GM23248 (cell line): ENCODE data around the gene SPOCK3. TPM values are rescaled to one million over a fixed set of nuclear protein-coding genes. Genes with fewer than 3 reads are reported as not detected.

Experiments
- DNase-seq: peaks from one replicate; pipeline ENCODE4 v3.0.0-alpha.2; 2015
- H2AFZ ChIP-seq: fragments of 200-600 bp; sonication (generic); 2 replicates; pipeline ENCODE4 v1.6.1; 2016; ENCODE audit warnings: antibody characterized with exemption
- H3F3A ChIP-seq: fragments of 200-600 bp; sonication (generic); 2 replicates; pipeline ENCODE4 v1.6.1; 2016; ENCODE audit warnings: mild to moderate bottlenecking, antibody characterized with exemption, mixed run types; ENCODE audit not compliant: insufficient read depth
- H3K27ac ChIP-seq: fragments of 200-600 bp; sonication (generic); 2 replicates; pipeline ENCODE4 v1.5.1; 2016; ENCODE audit warnings: mild to moderate bottlenecking
- H3K27me3 ChIP-seq: fragments of 200-600 bp; sonication (generic); replicated peaks from 2 replicates; pipeline ENCODE4 v1.6.1; 2016; ENCODE audit warnings: mild to moderate bottlenecking; ENCODE audit not compliant: insufficient read depth
- H3K36me3 ChIP-seq: fragments of 200-600 bp; sonication (generic); 2 replicates; pipeline ENCODE4 v1.6.1; 2016; ENCODE audit warnings: low read depth, mild to moderate bottlenecking
- H3K4me1 ChIP-seq: fragments of 200-600 bp; sonication (generic); 2 replicates; pipeline ENCODE4 v1.6.1; 2016; ENCODE audit warnings: mild to moderate bottlenecking; ENCODE audit not compliant: insufficient read depth
- H3K4me2 ChIP-seq: fragments of 200-600 bp; sonication (generic); one replicate; pipeline ENCODE4 v1.6.1; 2016; ENCODE audit warnings: mild to moderate bottlenecking; ENCODE audit not compliant: unreplicated experiment
- H3K4me3 ChIP-seq: fragments of 200-600 bp; sonication (generic); 2 replicates; pipeline ENCODE4 v1.5.1; 2016; ENCODE audit warnings: mild to moderate bottlenecking
- H3K79me2 ChIP-seq: fragments of 200-600 bp; sonication (generic); 2 replicates; pipeline ENCODE4 v1.6.1; 2016; ENCODE audit warnings: mild to moderate bottlenecking; ENCODE audit not compliant: insufficient read depth
- H3K9ac ChIP-seq: fragments of 200-600 bp; sonication (generic); 2 replicates; pipeline ENCODE4 v1.6.1; 2016; ENCODE audit warnings: mild to moderate bottlenecking
- H3K9me2 ChIP-seq: fragments of 200-600 bp; sonication (generic); 2 replicates; pipeline ENCODE4 v1.6.1; 2016; ENCODE audit warnings: mixed run types, mild to moderate bottlenecking, moderate library complexity; ENCODE audit not compliant: insufficient read depth
- H3K9me3 ChIP-seq: fragments of 200-600 bp; sonication (generic); one replicate; pipeline ENCODE4 v1.6.1; 2017; ENCODE audit warnings: low read depth
- H4K20me1 ChIP-seq: fragments of 200-600 bp; sonication (generic); 2 replicates; pipeline ENCODE4 v1.6.0; 2016; ENCODE audit not compliant: insufficient read depth
- EZH2 ChIP-seq: fragments of 200-600 bp; sonication (generic); IDR thresholded peaks from 2 replicates; pipeline ENCODE4 v1.6.1; 2018; ENCODE audit warnings: antibody characterized with exemption, mild to moderate bottlenecking; ENCODE audit not compliant: insufficient read depth, poor library complexity, severe bottlenecking
- EZH2phosphoT487 ChIP-seq: fragments of 200-600 bp; sonication (generic); IDR thresholded peaks from 2 replicates; pipeline ENCODE4 v1.6.1; 2018; ENCODE audit warnings: antibody characterized with exemption, moderate library complexity, mild to moderate bottlenecking, low read depth; ENCODE audit not compliant: insufficient read depth
- WGBS, 2 experiments: methylation state at CpG; one replicate each; pipeline ENCODE4 v1.1.6; 2015 to 2017; ENCODE audit warnings: low lambda C conversion rate in 2 of 2, low coverage in 1 of 2; ENCODE audit errors: missing lambda C conversion rate in 2 of 2; 5-methylcytosine and 5-hydroxymethylcytosine counted together
- in situ Hi-C: fragments of 300-500 bp; cut with MboI; formaldehyde crosslinking; loops from 2 replicates; pipeline ENCODE4 v1.15.0; 2020
- polyA plus RNA-seq: library from polyadenylated mRNA; unstranded; fragments of >200 nt; fragmentation: Nextera tagmentation; extraction: Ambion mirVana; gene quantifications from 2 replicates; pipeline ENCODE4 v1.2.1, GENCODE V29; 2016
- total RNA-seq: library from RNA; depleted of rRNA; stranded (reverse); fragments of >200 nt; shearing (Covaris generic); gene quantifications from 2 replicates; pipeline ENCODE4 v1.2.3, GENCODE V29; 2014

Gene SPOCK3
- total and polyA plus RNA-seq, 2 experiments from 2014 or later: not detected

- Histone ChIP-seq H4K20me1 (no peaks in the 10 kb centered on the region), H3K9ac (no peak overlapping the region), H3K9me3 (no peaks in the 10 kb centered on the region), H2AFZ (no peak overlapping the region), H3K36me3 (no peaks in the 10 kb centered on the region), H3F3A (no peaks in the 10 kb centered on the region), H3K27me3 (no peaks in the 10 kb centered on the region), H3K79me2 (no peaks in the 10 kb centered on the region), H3K4me2 (no peak overlapping the region), H3K4me3 (no peak overlapping the region), H3K27ac (no peak overlapping the region), H3K4me1 (no peaks in the 10 kb centered on the region), H3K9me2 (no peaks in the 10 kb centered on the region)
- DNase-seq: no peak
- in situ Hi-C loops: no loop called here
- TF ChIP-seq EZH2phosphoT487: no peak
- no peak for TF ChIP-seq EZH2
- 35 to 40% methylated on average over 5 of the region's 5 CpGs for WGBS, 2 experiments
These were observed 330.9 kb downstream of the SPOCK3 start for GRCh38 chr4:166903408-166903807.

GRCh38 chr4:166902941-166903340 is 331.4 kb downstream of the SPOCK3 start:
- no peaks in the 10 kb centered on the region for H3K36me3 ChIP-seq
- H3K9ac ChIP-seq: no peak overlapping the region
- H3K27me3 ChIP-seq: no peaks in the 10 kb centered on the region
- in situ Hi-C loops: no loop called here
- no peaks in the 10 kb centered on the region for H3K9me3 ChIP-seq
- WGBS, 2 experiments: 0% methylated on average over 1 of the region's 1 CpG
- H3K4me3 ChIP-seq: no peak overlapping the region
- no peak overlapping the region for H3K27ac ChIP-seq
- H3F3A ChIP-seq: no peaks in the 10 kb centered on the region
- no peaks in the 10 kb centered on the region for H3K4me1 ChIP-seq
- DNase-seq: no peak
- no peak overlapping the region for H3K4me2 ChIP-seq
- H3K9me2 ChIP-seq: no peaks in the 10 kb centered on the region
- TF ChIP-seq EZH2 (no peak), EZH2phosphoT487 (no peak)
- H3K79me2 ChIP-seq: no peaks in the 10 kb centered on the region
- H2AFZ ChIP-seq: no peak overlapping the region
- H4K20me1 ChIP-seq: no peaks in the 10 kb centered on the region

- no peak overlapping the region for H3K9ac ChIP-seq
- no peak for TF ChIP-seq EZH2phosphoT487
- TF ChIP-seq EZH2: no peak
- H3K4me2 ChIP-seq: no peak overlapping the region
- H3K27ac ChIP-seq: no peak overlapping the region
- H3K79me2 ChIP-seq: no peaks in the 10 kb centered on the region
- DNase-seq: no peak
- in situ Hi-C loops: no loop called here
- no peaks in the 10 kb centered on the region for H3K9me2 ChIP-seq
- no peaks in the 10 kb centered on the region for H3F3A ChIP-seq
- H3K4me3 ChIP-seq: no peak overlapping the region
- 4 to 12% methylated on average over 3 of the region's 3 CpGs for WGBS, 2 experiments
- H3K27me3 ChIP-seq: no peaks in the 10 kb centered on the region
- no peaks in the 10 kb centered on the region for H3K36me3 ChIP-seq
- peaks cover 2% of the 10 kb centered on the region for H3K9me3 ChIP-seq
- H3K4me1 ChIP-seq: no peaks in the 10 kb centered on the region
- no peak overlapping the region for H2AFZ ChIP-seq
- H4K20me1 ChIP-seq: no peaks in the 10 kb centered on the region
These were observed 338.0 kb downstream of the SPOCK3 start for GRCh38 chr4:166896254-166896653.

GRCh38 chr4:166895771-166896170 is 338.5 kb downstream of the SPOCK3 start:
- H3K9me3 ChIP-seq: peaks cover 2% of the 10 kb centered on the region

GRCh38 chr4:166887457-166887856 is 346.8 kb downstream of the SPOCK3 start:
- Histone ChIP-seq H3K27me3 (no peaks in the 10 kb centered on the region), H3K27ac (no peak overlapping the region), H3K9ac (no peak overlapping the region), H3F3A (no peaks in the 10 kb centered on the region), H3K4me2 (no peak overlapping the region), H4K20me1 (no peaks in the 10 kb centered on the region), H3K36me3 (no peaks in the 10 kb centered on the region), H3K79me2 (no peaks in the 10 kb centered on the region), H2AFZ (no peak overlapping the region), H3K4me1 (no peaks in the 10 kb centered on the region), H3K4me3 (no peak overlapping the region), H3K9me3 (no peaks in the 10 kb centered on the region), H3K9me2 (no peaks in the 10 kb centered on the region)
- 24 to 40% methylated on average over 1 of the region's 1 CpG for WGBS, 2 experiments
- no peak for DNase-seq
- in situ Hi-C loops: no loop called here
- TF ChIP-seq EZH2 (no peak), EZH2phosphoT487 (no peak)

More at GRCh38 chr4:166895771-166896170, 338.5 kb downstream of the SPOCK3 start:
- Histone ChIP-seq H3K27me3 (no peaks in the 10 kb centered on the region), H2AFZ (no peak overlapping the region), H3K36me3 (no peaks in the 10 kb centered on the region), H3K4me3 (no peak overlapping the region), H3K9ac (no peak overlapping the region), H3F3A (no peaks in the 10 kb centered on the region), H3K4me2 (no peak overlapping the region), H3K9me2 (no peaks in the 10 kb centered on the region), H3K79me2 (no peaks in the 10 kb centered on the region), H3K27ac (no peak overlapping the region), H4K20me1 (no peaks in the 10 kb centered on the region), H3K4me1 (no peaks in the 10 kb centered on the region)
- WGBS, 2 experiments: 19 to 39% methylated on average over 1 of the region's 1 CpG
- TF ChIP-seq EZH2phosphoT487 (no peak), EZH2 (no peak)
- no peak for DNase-seq
- in situ Hi-C loops: no loop called here
